Lung (tissue), 12 donors: ENCODE data around the gene C12orf43. TPM values are rescaled to one million over a fixed set of nuclear protein-coding genes. Genes with fewer than 3 reads are reported as not detected.

ENCODE experiments used
- ATAC-seq: fragments of 200-7000 bp; cut with Tn5 transposase; one replicate; pipeline ENCODE4 v1.9.1; 2020; ENCODE audit warnings: moderate number of reproducible peaks; ENCODE audit not compliant: insufficient read depth, low FRiP score
- DNase-seq, 3 donors: peaks; one replicate each; pipeline ENCODE4 v3.0.0-alpha.2; 2013 to 2017
- H3K27ac ChIP-seq, 2 donors: one replicate each; pipeline ENCODE4 v1.5.1; 2013; ENCODE audit warnings: mild to moderate bottlenecking in 2 of 2, moderate library complexity in 2 of 2, control low read depth in 1 of 2, inconsistent platforms in 1 of 2, low read depth in 1 of 2, low read length in 1 of 2
- H3K27me3 ChIP-seq, 3 donors: one replicate each; pipeline ENCODE4 v1.5.1; 2013; ENCODE audit warnings: low read length in 2 of 3; ENCODE audit not compliant: control insufficient read depth in 3 of 3, insufficient read depth in 3 of 3
- H3K36me3 ChIP-seq, 4 donors: one replicate each; pipeline ENCODE4 v1.5.1; 2013; ENCODE audit warnings: low read length in 4 of 4, mild to moderate bottlenecking in 1 of 4, moderate library complexity in 1 of 4; ENCODE audit not compliant: control insufficient read depth in 4 of 4, insufficient read depth in 4 of 4
- H3K4me1 ChIP-seq, 5 donors: one replicate each; pipeline ENCODE4 v1.5.1; 2013; ENCODE audit warnings: low read length in 5 of 5, mild to moderate bottlenecking in 2 of 5, moderate library complexity in 1 of 5; ENCODE audit not compliant: control insufficient read depth in 5 of 5, insufficient read depth in 5 of 5
- H3K4me3 ChIP-seq: one replicate; pipeline ENCODE4 v1.5.1; 2013; ENCODE audit warnings: mild to moderate bottlenecking, control low read depth, moderate library complexity
- H3K9ac ChIP-seq, 2 donors: one replicate each; pipeline ENCODE4 v1.5.1; 2013; ENCODE audit warnings: low read length in 2 of 2, control low read depth in 1 of 2; ENCODE audit not compliant: insufficient read depth in 1 of 2
- H3K9me3 ChIP-seq, 4 donors: one replicate each; pipeline ENCODE4 v1.5.1; 2013; ENCODE audit warnings: low read length in 3 of 4, mild to moderate bottlenecking in 1 of 4, moderate library complexity in 1 of 4; ENCODE audit not compliant: control insufficient read depth in 4 of 4, insufficient read depth in 3 of 4
- WGBS, 2 donors: extraction: QIAGEN DNeasy Blood & Tissue Kit; methylation state at CpG; one replicate each; pipeline ENCODE4 v1.1.7; 2013; 5-methylcytosine and 5-hydroxymethylcytosine counted together
- polyA plus RNA-seq, 2 donors: library from polyadenylated mRNA; stranded (reverse); fragments of 200-250 nt; gene quantifications; one replicate each; pipeline ENCODE4 v1.2.1, GENCODE V29; 2013
- total RNA-seq, 2 donors: library from RNA; depleted of rRNA in 1 of 2; stranded (reverse); fragments of >200 nt in 1 of 2; gene quantifications; one replicate each; pipeline ENCODE4 v1.2.1, GENCODE V29; 2014 to 2021
- TF ChIP-seq, protein P1 (sequence below): IDR thresholded peaks from 2 replicates; pipeline ENCODE4 v1.5.1; 2012; ENCODE audit warnings: mild to moderate bottlenecking; ENCODE audit errors: control extremely low read depth, extremely low read depth
- donor health status: control.
- donor health status: control.
- donor health status: Bipolar disorder and iron deficiency.
- donor health status: healthy.
- donor health status: DM: yes; HTN: yes; CAD: no.

The C12orf43 gene
- total and polyA plus RNA-seq, 4 donors, result 9.9 to 17.6 (median 12.5) TPM

DNA sequence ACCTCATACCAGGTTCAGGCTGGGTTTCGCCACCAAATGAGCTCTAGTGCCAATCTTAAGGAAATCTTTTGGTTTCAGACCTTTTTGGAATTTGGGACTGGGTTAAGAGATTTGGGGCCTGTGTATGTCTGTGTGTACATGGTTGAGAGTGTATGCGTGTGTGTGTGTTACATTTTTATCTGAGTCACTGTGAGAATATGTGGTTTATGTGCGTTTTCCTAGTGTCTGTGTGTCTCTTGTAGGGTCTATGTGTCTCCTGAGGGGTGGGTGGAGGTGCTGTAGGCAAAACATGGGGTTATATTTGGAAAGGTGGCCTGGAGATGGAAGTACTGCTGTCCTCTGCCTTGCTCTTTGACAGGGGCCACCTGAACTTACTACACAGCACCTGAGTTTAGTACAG is 17.9 kb downstream of the C12orf43 start:
- no peak overlapping the region for H3K27ac ChIP-seq
- H3K9ac ChIP-seq, result no peak overlapping the region
- TF ChIP-seq, protein P1, sequence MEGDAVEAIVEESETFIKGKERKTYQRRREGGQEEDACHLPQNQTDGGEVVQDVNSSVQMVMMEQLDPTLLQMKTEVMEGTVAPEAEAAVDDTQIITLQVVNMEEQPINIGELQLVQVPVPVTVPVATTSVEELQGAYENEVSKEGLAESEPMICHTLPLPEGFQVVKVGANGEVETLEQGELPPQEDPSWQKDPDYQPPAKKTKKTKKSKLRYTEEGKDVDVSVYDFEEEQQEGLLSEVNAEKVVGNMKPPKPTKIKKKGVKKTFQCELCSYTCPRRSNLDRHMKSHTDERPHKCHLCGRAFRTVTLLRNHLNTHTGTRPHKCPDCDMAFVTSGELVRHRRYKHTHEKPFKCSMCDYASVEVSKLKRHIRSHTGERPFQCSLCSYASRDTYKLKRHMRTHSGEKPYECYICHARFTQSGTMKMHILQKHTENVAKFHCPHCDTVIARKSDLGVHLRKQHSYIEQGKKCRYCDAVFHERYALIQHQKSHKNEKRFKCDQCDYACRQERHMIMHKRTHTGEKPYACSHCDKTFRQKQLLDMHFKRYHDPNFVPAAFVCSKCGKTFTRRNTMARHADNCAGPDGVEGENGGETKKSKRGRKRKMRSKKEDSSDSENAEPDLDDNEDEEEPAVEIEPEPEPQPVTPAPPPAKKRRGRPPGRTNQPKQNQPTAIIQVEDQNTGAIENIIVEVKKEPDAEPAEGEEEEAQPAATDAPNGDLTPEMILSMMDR, result no peak
- DNase-seq, result no peak
- H3K4me3 ChIP-seq, result no peak overlapping the region
- 83 to 85% methylated on average over 3 of the region's 3 CpGs for WGBS, 2 donors
- no peaks in the 10 kb centered on the region for H3K9me3 ChIP-seq
- H3K4me1 ChIP-seq, result peaks cover 0 to 3% (median 0%) of the 10 kb centered on the region in 5 donors
- ATAC-seq, result no peak
- H3K27me3 ChIP-seq, result no peaks in the 10 kb centered on the region
- H3K36me3 ChIP-seq, result peaks cover 0 to 10% (median 2%) of the 10 kb centered on the region in 4 donors

DNA sequence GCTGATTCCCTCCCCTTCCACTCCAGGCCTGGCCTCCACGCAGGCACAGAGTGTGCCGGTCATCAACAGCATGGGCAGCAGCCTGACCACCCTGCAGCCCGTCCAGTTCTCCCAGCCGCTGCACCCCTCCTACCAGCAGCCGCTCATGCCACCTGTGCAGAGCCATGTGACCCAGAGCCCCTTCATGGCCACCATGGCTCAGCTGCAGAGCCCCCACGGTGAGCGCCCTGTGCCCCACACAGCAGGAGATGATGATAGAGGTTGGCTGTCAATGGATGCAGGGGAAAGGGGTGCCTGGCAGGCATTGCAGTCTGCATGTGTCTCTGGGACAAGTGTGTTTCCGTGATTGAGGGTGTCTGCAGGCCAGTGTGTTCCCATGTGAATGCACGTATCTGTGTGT is 18.8 kb downstream of the C12orf43 start:
- Histone ChIP-seq H3K27me3 (no peaks in the 10 kb centered on the region), H3K4me3 (no peak overlapping the region), H3K9ac (no peak overlapping the region), H3K9me3 (no peaks in the 10 kb centered on the region), H3K27ac (no peak overlapping the region), H3K36me3 (peaks cover 0 to 8% (median 0%) of the 10 kb centered on the region in 4 donors), H3K4me1 (peaks cover 0 to 3% (median 0%) of the 10 kb centered on the region in 5 donors)
- WGBS, 2 donors, result 81 to 84% methylated on average over 9 of the region's 9 CpGs
- TF ChIP-seq, protein P1, result no peak
- no peak for DNase-seq
- ATAC-seq, result no peak

GRCh38 chr12:120996133-120996746 is 20.0 kb downstream of the C12orf43 start:
- DNase-seq, result no peak

More at GRCh38 chr12:120996133-120996746, 20.0 kb downstream of the C12orf43 start:
- TF ChIP-seq, protein P1, result no peak
- Histone ChIP-seq H3K4me1 (peaks cover 0 to 3% (median 0%) of the 10 kb centered on the region in 5 donors), H3K9me3 (no peaks in the 10 kb centered on the region), H3K27ac (no peak overlapping the region), H3K4me3 (no peak overlapping the region), H3K9ac (no peak overlapping the region), H3K36me3 (no peaks in the 10 kb centered on the region), H3K27me3 (no peaks in the 10 kb centered on the region)
- WGBS, 2 donors, result 86% methylated on average over 11 of the region's 11 CpGs
- no peak for ATAC-seq
